Jurkat, Clone E6-1 (cell line): Measurements from ENCODE around the gene MSX1.

Source experiments
- DNase-seq: peaks from one replicate; pipeline ENCODE4 v3.0.0-alpha.2; 2011; ENCODE audit warnings: low read depth, low spot score
- H3K4me3 ChIP-seq: 2 replicates; pipeline ENCODE4 v1.5.1; 2011; ENCODE audit warnings: mild to moderate bottlenecking, low read length, control low read depth, moderate library complexity

MSX1 gene

DNA sequence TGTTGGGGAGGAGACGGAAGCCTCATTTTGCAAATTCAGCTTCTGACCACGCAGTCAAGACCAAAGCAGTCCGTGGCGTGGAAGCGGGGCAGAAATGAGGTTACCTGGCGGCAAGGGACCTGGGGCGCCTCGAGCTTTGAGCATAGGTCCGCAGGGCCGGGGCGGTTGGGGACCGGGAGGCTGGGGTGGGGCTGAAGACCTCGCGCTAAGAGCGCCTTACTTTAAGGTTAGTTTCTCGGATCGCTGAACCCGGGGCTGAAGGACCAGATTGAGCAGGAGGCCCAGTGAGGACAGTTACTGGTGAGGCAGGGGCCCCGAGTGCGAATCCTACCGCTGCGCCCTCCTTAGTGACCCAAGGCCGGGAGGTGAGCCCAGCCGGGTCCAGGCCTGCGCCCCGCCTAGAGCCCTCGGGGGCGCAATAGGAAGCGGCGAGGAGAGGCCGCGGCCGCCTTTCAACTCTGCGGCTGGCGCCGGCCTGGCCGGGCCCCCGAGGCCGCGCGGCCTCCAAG, 7.5 kb downstream of the MSX1 start:
- DNase-seq, result no peak
- no peak overlapping the region for H3K4me3 ChIP-seq

- no peak for DNase-seq
- H3K4me3 ChIP-seq, result no peak overlapping the region
Measured at GRCh38 chr4:4867375-4868039, 8.0 kb downstream of the MSX1 start.

GRCh38 chr4:4868040-4868757, 8.7 kb downstream of the MSX1 start:
- no peak for DNase-seq
- no peak overlapping the region for H3K4me3 ChIP-seq

GRCh38 chr4:4868758-4869723, 9.6 kb downstream of the MSX1 start:
- no peak overlapping the region for H3K4me3 ChIP-seq
- DNase-seq, result no peak

- DNase-seq, result no peak
Measured at GRCh38 chr4:4869731-4870571, 10.5 kb downstream of the MSX1 start.

GRCh38 chr4:4870576-4871241, 11.2 kb downstream of the MSX1 start:
- H3K4me3 ChIP-seq, result no peak overlapping the region
- no peak for DNase-seq

More at GRCh38 chr4:4869731-4870571, 10.5 kb downstream of the MSX1 start:
- no peak overlapping the region for H3K4me3 ChIP-seq

- no peak overlapping the region for H3K4me3 ChIP-seq
- no peak for DNase-seq
Measured at GRCh38 chr4:4871242-4871572, 11.7 kb downstream of the MSX1 start.

- no peak overlapping the region for H3K4me3 ChIP-seq
- no peak for DNase-seq
Measured at GRCh38 chr4:4871573-4872313, 12.3 kb downstream of the MSX1 start.

DNA sequence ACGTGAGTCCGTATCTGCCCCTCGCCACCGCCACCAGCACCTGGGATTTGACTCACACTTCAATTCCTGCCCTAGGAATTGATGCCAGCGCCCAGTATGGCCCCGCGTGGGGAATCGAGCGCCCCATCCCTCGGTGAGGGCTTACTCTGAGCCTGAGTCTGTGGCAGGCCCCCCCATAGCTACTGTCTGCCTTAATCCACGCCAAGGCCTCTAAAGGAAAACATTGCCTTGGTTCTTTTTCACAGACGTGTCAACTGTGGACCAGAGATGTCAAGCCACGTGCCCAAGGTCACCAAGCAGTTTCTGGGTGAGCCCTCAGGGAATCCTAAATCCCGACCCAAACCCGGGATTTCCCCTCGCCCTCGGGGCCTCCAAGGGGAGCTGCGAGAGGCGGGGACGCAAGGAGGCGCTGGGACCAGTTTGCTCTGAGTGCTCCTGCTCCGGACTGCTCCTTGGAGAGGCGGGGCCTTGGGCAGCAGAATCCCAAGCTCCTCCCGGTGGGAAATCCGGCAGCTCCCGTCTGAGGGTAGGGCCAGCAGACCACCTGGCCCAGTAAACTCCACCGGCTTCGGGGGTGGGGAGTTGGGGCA, 12.9 kb downstream of the MSX1 start:
- no peak overlapping the region for H3K4me3 ChIP-seq
- no peak for DNase-seq

- no peak overlapping the region for H3K4me3 ChIP-seq
- no peak for DNase-seq
Measured at GRCh38 chr4:4873203-4873602, 13.7 kb downstream of the MSX1 start.

DNA sequence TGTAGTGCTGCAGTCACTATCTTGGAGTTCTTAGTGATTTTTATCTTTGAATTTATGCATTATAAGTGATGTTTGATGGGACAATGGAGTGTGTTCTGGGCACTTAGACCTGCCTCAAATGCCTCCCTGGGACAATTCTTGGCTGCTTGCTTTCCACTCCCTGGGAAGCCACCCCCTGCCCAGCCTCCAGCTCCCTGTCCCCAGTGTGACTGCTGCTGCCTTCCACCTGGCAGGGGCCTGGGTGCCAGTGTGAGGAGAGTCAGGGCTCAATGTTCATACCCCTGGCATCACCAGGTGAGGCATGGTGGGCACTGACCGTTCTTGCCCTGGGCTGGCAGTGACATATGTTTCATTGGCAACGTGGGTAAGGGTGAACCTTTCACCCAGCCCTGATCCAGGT, 14.8 kb downstream of the MSX1 start:
- no peak for DNase-seq
- no peak overlapping the region for H3K4me3 ChIP-seq

GRCh38 chr4:4875147-4875546, 15.7 kb downstream of the MSX1 start:
- DNase-seq, result no peak
- H3K4me3 ChIP-seq, result no peak overlapping the region

DNA sequence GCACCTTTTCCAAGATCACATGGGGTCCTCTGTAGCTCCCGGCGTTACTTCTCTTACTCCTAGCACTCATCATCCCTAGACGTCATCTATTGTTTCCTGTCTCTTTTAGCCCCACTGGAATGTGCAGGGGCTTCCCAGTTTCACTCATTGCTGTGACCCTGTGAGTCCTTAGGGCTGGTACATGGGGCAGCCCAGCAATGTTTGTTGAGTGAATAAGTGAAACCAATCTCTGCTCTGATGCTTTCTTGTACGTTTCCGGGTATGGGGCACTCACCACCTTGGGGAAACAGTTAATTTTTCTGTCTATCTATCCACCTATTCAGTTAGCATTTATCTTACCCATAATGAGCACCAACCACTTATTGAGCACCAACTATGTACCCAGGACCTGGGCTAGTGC, 16.1 kb downstream of the MSX1 start:
- no peak for DNase-seq
- no peak overlapping the region for H3K4me3 ChIP-seq

DNA sequence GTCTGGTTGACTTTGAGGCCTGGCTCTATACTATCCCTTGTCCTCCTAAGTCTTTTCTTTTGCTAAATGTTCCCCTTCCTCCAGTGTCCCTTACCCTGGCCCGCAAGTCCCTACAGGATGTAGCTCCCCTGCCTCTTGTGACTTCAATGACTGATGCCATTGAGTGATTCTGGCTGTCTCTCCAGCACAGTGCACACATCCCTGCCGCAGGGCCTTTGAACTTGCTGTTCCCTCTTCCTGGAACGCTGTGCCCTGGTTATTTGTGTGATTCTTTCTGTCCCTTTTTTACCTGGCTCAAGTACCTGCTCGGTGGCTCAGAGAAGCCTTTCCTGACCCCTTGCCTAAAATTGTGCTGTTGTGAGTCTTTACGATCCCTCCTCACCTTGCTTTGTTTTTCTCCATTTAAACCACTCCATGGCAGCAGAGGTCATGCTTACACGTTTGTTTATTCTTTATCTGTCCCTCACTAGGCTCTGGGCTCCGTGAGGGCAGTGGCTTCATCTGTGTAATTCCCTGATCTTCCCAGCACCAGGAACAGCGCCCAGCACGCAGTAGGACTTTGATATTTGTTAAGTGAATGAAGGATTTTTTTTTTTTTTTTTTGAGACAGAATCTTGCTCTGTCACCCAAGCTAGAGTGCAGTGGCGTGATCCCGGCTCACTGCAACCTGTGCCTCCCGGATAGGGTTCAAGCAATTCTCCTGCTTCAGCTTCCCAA, 17.6 kb downstream of the MSX1 start:
- H3K4me3 ChIP-seq, result no peak overlapping the region
- DNase-seq, result no peak

GRCh38 chr4:4880492-4880891, 21.0 kb downstream of the MSX1 start:
- no peak overlapping the region for H3K4me3 ChIP-seq
- no peak for DNase-seq

- no peak overlapping the region for H3K4me3 ChIP-seq
- DNase-seq, result no peak
Measured at GRCh38 chr4:4881432-4881831, 22.0 kb downstream of the MSX1 start.

DNA sequence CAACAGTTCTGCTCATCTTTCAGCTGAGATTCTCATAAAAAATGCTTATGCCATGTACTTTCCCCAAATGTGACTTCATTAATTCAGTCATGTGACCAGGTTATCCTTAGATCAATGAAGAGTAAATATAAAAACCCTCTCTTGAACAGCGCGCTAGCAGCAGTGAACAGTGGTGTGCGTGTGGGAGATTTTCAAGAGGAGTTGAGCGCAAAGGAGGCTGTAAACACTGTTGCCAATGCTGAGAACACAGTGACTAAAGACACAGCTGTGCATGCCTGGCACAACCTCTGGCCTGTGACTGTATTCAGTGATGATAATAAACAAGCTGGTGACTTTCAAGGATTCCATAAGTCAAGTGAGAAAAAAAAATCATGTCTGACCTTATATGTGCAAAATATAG, 25.1 kb downstream of the MSX1 start:
- no peak for DNase-seq

More for the DNA sequence above, 25.1 kb downstream of the MSX1 start:
- no peak overlapping the region for H3K4me3 ChIP-seq
